HG02973 (cell line): Measurements from ENCODE around the gene GJB1.
"Not testable (repeated sequence)": the region's sequence is repeated elsewhere in the genome, so short reads cannot be mapped to it uniquely, and the experiment has no call there.

Experiments
- ATAC-seq: cut with Tn5 transposase; IDR thresholded peaks from one replicate; pipeline ENCODE4 v1.9.1; 2021; ENCODE audit warnings: moderate library complexity; ENCODE audit not compliant: unreplicated experiment

The GJB1 gene

GRCh38 chrX:71222929-71223328, at the start of gene GJB1:
GJB1 (plus strand) TSS chrX:71223224; CDS start chrX:71223708, 484 bp downstream.
- no peak for ATAC-seq

DNA sequence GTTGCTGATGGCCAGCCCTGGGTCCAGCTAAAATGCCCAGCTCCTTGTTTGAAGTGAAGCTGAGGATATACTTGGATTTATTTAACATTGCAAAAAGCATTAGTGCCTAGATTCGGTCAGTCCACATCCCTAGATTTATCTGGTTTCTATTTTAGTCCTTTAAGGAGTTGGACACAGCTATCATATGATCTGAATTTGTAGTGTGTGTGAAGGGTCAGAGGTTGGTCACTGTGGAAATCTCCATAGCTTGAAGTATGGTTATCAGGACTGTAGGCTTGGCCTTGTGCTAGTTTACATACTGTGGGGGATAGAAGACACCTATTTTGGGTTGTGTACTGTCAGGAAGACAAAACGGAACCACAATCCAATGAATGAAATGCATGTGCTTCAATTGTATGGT, 49.6 kb upstream of the GJB1 start:
- no peak for ATAC-seq

DNA sequence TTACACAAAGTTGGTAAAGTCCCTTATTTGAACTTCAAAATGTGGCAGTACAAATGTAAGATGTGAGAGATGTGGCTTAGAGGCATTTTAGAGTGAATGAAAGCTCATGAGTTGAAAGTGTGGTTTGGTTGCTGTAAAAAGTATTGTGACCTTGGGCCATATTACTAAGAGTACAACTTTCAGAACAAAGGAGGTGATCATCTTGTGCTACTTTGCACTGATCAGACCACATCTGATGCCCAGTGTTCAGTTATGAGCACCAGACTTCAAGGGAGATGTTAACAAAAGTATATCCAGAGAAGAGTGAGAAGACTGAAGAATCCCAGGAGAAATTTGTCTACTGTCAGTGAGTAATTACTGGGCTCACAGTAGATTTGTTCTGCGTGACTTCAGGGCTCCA, 48.2 kb upstream of the GJB1 start:
- no peak for ATAC-seq

GRCh38 chrX:71175531-71175930, 47.5 kb upstream of the GJB1 start:
- ATAC-seq, result no peak

GRCh38 chrX:71177327-71177726, 45.7 kb upstream of the GJB1 start:
- ATAC-seq, result no peak

- ATAC-seq, result no peak
These were observed 44.1 kb upstream of the GJB1 start for GRCh38 chrX:71178908-71179307.

- ATAC-seq, result not testable (repeated sequence)
These were observed 42.3 kb upstream of the GJB1 start for GRCh38 chrX:71180579-71181265.

GRCh38 chrX:71181558-71181909, 41.5 kb upstream of the GJB1 start:
- peak; percentile 34 for ATAC-seq

DNA sequence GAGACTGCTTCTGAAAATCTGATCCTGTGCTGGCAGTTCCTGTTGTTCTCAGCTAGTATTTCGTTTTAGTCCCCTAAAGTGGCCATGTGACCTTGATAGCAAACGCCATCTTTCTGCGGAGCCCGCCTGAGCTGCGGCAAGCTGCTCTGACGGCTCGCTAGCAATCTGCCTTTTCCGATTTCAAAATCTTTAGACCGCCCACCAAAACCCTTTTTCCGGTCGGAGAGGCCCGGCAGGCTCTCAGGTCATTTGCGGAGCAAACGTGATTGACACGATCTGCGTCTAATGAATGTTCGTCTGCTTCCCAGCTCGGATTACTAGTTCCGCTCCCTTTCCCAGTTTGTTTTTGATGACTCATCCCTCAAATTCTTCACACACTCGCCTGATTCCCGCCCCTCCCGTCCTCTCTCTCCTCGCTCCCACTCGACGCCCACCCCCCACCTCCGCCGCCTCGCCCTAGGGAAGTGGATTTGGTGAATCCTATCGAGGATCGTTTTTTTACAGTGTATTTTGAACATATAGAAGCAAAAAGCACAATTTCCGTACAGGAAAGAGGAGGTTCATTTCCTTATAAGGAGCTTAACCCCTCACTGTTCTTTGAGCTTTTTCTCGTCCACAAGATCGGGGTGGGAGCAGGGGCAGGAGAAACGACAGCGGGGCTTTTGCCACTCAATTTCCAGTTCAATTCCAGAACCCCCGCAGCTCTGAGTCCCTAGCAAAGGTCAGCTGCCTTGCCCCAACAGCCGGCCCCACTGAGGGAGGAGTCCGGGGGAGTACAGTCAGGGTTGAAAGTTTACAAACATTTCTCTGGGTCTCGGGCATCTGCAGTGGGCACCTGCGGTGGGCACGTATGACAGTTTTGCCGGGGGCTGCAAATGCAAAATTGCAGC, 40.9 kb upstream of the GJB1 start:
- peak; percentile 79 for ATAC-seq

DNA sequence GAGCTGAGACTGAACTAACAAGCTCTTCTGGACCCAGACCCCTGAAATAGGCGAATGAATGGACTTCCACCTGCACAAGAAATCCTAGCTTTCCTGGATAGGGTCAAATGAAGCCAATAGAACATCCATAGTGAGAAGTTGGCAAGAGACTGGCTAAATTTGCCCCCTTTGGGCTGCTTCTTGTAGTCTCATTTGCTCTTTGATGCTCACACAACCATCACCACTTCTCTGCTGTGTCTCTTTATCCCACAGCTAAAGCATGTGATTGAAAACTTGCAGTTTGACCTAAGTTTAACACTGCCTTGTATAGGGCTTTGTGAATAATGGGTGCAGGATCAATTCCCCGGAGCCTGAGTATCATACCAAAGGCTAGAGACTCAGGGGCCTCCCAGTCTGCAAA, 40.2 kb upstream of the GJB1 start:
- no peak for ATAC-seq

- ATAC-seq, result no peak
These were observed 39.7 kb upstream of the GJB1 start for GRCh38 chrX:71183341-71183740.

GRCh38 chrX:71184092-71184491, 38.9 kb upstream of the GJB1 start:
- ATAC-seq, result no peak

DNA sequence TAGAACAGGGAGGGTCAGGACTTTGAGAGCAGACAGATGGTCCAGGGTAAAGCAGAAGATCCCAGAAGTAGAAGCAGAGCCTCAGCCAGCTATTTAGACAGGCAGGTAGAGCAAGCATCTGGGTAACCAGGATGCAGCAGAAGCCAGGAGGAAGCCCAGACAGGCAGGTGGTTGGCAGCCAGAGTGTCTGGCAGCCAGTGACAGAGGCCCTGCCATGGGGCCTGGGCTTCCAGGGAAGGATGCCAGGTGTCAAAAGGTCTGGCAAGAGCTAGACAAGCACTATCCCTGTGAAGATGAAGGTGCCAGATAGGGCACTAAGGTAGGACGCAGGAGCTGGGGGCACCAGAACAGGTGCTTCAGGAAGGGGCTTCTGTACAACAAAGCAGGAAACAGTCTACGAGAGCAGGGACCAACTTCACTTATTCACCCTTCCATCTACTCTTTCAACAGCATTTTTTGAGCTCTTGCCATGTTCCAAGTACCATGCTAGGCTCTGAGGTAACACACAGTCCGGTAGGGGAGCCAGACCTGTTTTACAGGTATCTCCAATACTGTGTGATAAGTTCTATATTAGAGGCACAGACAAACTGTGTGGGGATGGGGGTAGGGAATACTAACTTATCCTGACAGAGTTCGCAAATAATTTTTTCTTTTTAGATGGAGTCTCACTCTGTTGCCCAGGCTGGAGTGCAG, 38.1 kb upstream of the GJB1 start:
- ATAC-seq, result no peak

- ATAC-seq, result no peak
These were observed 31.8 kb upstream of the GJB1 start for GRCh38 chrX:71191248-71191647.

DNA sequence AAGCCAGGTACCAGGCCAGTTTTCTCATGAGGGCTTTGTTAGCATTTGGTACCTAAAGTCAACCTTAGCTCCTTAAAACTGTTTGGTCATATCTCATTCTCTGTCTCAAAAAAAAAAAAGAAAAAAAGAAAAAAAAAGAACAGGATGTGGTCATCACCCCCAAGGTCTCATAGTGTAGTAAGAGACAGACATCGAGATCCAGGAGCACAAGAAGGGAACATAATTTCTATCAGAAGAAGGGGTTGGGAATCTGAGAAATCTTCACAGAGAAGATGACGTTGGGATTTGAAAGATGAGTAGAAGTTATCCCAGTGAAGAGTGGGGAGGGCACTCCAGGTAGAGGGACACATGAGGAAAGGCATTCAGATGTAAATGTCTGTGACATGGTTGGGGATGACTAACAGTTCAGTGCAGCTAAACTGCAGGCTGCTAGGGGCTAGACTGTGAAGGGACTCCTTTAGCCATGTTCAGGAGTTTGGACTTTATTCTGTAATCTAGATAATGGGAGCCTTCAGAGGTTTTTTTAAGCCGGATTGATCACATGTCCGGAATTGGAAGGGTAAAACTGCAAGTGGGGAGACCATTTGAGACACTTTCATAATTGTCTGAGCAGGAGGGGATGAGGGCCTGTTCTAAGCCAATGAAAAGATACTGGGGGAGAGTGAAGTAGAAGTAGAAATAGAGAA, 26.9 kb upstream of the GJB1 start:
- ATAC-seq, result peak; percentile 58

GRCh38 chrX:71198066-71198465, 25.0 kb upstream of the GJB1 start:
- peak; percentile 74 for ATAC-seq

GRCh38 chrX:71199252-71200008, 23.6 kb upstream of the GJB1 start:
- ATAC-seq, result no peak

- no peak for ATAC-seq
These were observed 12.2 kb upstream of the GJB1 start for GRCh38 chrX:71210816-71211215.

DNA sequence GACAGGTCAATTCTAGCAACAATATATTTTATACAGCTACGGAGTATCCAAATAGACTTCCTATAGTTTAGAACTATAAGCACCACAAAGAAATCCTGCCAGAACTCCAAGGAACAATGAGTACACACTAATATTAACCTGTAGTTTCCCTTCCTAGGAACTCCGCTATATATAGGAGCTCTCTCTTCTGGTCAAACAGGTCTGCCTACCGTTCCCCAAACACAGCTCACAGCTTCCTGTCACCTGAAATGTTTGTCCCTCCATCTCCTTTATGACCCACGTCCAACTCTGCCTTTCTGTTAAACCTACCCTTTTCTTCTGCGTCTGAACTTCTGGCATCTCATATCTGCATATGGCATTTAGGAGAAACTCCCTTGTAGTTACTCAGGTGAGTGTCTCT, 10.5 kb upstream of the GJB1 start:
- ATAC-seq, result no peak

DNA sequence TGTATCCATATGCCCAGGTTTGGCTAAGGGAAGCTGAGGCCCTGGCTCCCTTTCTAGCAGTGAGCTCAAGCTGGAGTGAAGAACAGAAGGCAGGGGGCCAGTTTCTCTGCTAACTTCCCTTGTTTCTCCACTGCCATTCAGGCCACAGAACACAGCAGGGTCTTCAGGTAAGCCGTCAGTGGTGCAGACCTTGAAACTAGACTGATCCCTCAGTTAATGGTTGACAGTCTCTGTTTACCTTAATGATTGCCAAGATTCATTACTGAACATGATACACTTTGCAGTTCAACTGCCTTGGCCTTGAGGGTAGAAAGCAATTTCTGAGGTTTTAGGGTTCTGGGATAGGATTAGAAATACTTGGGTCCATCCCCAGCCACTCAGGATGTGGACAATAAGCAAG, 8.9 kb upstream of the GJB1 start:
- ATAC-seq, result no peak
